ENCODE data around the gene MPRIP. TPM values are rescaled to one million over a fixed set of nuclear protein-coding genes. Genes with fewer than 3 reads are reported as not detected.
A peak's percentile ranks its signal among the peaks of the same experiment; 100 is the strongest.

Gene MPRIP
- total RNA-seq, 1 experiment from 2014 or later = 443 TPM

DNA sequence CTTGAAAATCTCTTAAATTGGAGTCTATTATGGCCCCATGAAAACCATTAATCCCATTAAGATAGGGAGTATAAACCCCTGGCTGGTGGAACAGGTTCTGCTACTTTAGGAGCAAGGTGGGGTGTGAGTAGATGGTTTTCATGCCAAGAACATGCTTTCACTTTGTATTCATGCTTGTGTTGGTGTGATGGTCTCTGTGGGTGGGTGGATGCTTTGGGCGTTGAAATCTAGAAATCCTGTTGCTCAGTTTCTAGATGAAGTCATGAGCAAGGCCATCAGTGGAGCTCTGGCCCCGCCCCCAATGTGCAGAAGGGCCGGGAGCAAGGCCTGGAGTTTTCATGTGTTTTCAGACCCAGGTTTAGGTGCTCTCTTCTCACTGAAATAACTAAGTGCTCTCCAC lies 143.8 kb downstream of the MPRIP start:
- Histone ChIP-seq H2AFZ (no peak overlapping the region), H3K9me2 (ENCODE audit: insufficient read depth) (no peaks in the 10 kb centered on the region), H3K4me2 (no peak overlapping the region), H3F3A (ENCODE audit: insufficient read depth, low read depth) (peaks cover 77% of the 10 kb centered on the region), H3K27ac (no peak overlapping the region), H3K4me1 (replicated peaks; ENCODE audit: insufficient read depth) (peaks cover 9% of the 10 kb centered on the region), H3K27me3 (ENCODE audit: insufficient read depth, low read depth) (no peaks in the 10 kb centered on the region), H3K36me3 (ENCODE audit: low read depth) (peaks cover 36% of the 10 kb centered on the region), H3K9me3 (ENCODE audit: insufficient read depth, low read depth) (no peaks in the 10 kb centered on the region), H3K79me2 (ENCODE audit: low read depth) (no peaks in the 10 kb centered on the region), H4K20me1 (ENCODE audit: insufficient read depth) (peaks cover 23% of the 10 kb centered on the region), H3K4me3 (no peak overlapping the region)
- peak; percentile 42 to 55 for DNase-seq
- intact Hi-C loops (cut with micrococcal nuclease; ENCODE audit: unreplicated experiment) = no loop called here
- POLR2A ChIA-PET (ENCODE audit: unreplicated experiment) = interaction anchor here (0.6 kb wide), 1 partner anchor 16 kb away, joined by 13 read pairs; no protein-coding TSS in a partner anchor
- CTCF ChIA-PET = no interaction called here
- no peak for TF ChIP-seq EZH2 (IDR thresholded peaks at IDR 0.05; ENCODE audit: low read depth)
- TF ChIP-seq, protein P1, sequence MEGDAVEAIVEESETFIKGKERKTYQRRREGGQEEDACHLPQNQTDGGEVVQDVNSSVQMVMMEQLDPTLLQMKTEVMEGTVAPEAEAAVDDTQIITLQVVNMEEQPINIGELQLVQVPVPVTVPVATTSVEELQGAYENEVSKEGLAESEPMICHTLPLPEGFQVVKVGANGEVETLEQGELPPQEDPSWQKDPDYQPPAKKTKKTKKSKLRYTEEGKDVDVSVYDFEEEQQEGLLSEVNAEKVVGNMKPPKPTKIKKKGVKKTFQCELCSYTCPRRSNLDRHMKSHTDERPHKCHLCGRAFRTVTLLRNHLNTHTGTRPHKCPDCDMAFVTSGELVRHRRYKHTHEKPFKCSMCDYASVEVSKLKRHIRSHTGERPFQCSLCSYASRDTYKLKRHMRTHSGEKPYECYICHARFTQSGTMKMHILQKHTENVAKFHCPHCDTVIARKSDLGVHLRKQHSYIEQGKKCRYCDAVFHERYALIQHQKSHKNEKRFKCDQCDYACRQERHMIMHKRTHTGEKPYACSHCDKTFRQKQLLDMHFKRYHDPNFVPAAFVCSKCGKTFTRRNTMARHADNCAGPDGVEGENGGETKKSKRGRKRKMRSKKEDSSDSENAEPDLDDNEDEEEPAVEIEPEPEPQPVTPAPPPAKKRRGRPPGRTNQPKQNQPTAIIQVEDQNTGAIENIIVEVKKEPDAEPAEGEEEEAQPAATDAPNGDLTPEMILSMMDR (conservative IDR thresholded peaks at IDR 0.05) = no peak
- BruUV-seq (replicated peaks) = no TSS peak

DNA sequence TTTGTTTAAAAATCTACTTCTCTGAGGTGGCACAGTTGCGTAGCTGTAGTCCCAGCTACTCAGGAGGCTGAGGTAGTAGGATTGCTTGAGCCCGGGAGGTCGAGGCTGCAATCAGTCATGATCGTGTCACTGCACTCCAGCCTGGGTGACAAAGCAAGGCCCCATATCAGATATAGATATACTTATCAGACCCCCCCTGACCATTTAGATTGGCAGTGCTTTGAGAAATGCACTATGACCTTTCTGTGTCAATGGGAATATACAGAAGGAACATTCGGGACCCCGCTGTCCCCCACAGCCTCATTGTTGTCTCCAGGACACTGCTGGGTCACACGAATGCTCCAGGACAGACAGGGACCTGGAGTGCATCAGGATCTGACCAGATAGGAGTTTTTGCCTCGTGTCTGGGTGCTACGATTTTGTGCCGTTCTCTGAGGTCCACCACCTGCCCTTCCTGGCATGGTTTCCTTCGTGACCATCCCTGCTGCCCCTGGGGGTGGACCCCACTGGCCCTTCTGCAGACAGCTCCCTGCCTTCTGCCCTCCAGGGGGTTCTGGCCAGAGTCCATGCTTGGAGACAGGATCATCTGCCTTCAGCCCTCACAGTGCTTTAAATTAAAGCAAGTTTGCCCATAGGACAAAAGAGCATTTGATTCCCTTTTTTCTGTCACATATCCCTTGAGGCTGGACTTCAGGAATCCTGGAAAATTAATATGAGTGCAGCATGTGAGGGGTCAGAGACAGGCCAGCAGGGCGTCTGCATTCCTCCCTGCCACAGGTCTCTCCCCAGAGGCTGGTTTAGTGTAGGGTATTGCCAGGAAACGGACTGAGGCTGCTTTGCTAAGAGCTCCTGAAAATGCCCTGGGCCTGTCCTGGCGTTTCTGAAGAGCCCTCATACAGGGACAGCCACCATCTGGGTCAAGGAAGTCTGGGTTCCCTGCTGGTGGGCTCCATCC lies 144.6 kb downstream of the MPRIP start:
- H3K9me2 ChIP-seq (ENCODE audit: insufficient read depth) = no peaks in the 10 kb centered on the region
- H3K36me3 ChIP-seq (ENCODE audit: low read depth) = peaks cover 36% of the 10 kb centered on the region
- CTCF ChIA-PET = no interaction called here
- H4K20me1 ChIP-seq (ENCODE audit: insufficient read depth) = peaks cover 21% of the 10 kb centered on the region
- no peaks in the 10 kb centered on the region for H3K79me2 ChIP-seq (ENCODE audit: low read depth)
- no peak for TF ChIP-seq EZH2 (IDR thresholded peaks at IDR 0.05; ENCODE audit: low read depth)
- TF ChIP-seq, protein P1 (conservative IDR thresholded peaks at IDR 0.05) = no peak
- no peaks in the 10 kb centered on the region for H3K9me3 ChIP-seq (ENCODE audit: insufficient read depth, low read depth)
- H3K27ac ChIP-seq = no peak overlapping the region
- H2AFZ ChIP-seq = no peak overlapping the region
- no peak overlapping the region for H3K4me2 ChIP-seq
- intact Hi-C loops (cut with micrococcal nuclease; ENCODE audit: unreplicated experiment) = no loop called here
- H3F3A ChIP-seq (ENCODE audit: insufficient read depth, low read depth) = peaks cover 79% of the 10 kb centered on the region
- no peak overlapping the region for H3K4me3 ChIP-seq
- H3K4me1 ChIP-seq (replicated peaks; ENCODE audit: insufficient read depth) = peaks cover 9% of the 10 kb centered on the region
- no peaks in the 10 kb centered on the region for H3K27me3 ChIP-seq (ENCODE audit: insufficient read depth, low read depth)
- POLR2A ChIA-PET (ENCODE audit: unreplicated experiment) = interaction anchor here (0.6 kb wide), 1 partner anchor 17 kb away, joined by 13 read pairs; no protein-coding TSS in a partner anchor
- no peak for DNase-seq
- TSS peak; percentile 2 for BruUV-seq (replicated peaks)

DNA sequence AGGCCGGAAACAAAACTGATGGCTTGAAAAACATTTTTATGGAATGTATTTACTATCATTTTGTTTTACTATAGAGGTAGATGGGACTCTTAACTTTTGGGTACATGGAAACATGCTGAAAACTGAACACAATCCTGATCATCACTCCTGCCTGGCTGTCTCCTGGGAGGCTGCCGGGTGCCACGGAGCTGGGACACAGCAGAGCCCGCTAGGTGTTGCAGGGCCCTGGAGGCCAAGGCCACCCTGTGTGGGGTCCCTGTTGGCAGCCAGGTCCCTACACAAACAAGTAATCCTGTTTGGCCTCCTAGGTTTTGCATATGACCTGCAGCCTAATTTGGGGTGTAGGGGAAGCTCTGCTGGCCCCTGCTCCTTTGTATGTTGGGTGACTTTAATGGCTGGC lies 146.3 kb downstream of the MPRIP start:
- Histone ChIP-seq H3K27me3 (ENCODE audit: insufficient read depth, low read depth) (no peaks in the 10 kb centered on the region), H3F3A (ENCODE audit: insufficient read depth, low read depth) (peaks cover 92% of the 10 kb centered on the region), H3K36me3 (ENCODE audit: low read depth) (peaks cover 32% of the 10 kb centered on the region), H3K27ac (no peak overlapping the region), H3K79me2 (ENCODE audit: low read depth) (no peaks in the 10 kb centered on the region), H4K20me1 (ENCODE audit: insufficient read depth) (peaks cover 11% of the 10 kb centered on the region; the same call in 1 of the 2 replicates), H3K4me3 (no peak overlapping the region), H2AFZ (no peak overlapping the region), H3K4me1 (replicated peaks; ENCODE audit: insufficient read depth) (peaks cover 9% of the 10 kb centered on the region), H3K9me2 (ENCODE audit: insufficient read depth) (no peaks in the 10 kb centered on the region), H3K9me3 (ENCODE audit: insufficient read depth, low read depth) (no peaks in the 10 kb centered on the region), H3K4me2 (no peak overlapping the region)
- TF ChIP-seq, protein P1 (conservative IDR thresholded peaks at IDR 0.05) = no peak
- TF ChIP-seq EZH2 (IDR thresholded peaks at IDR 0.05; ENCODE audit: low read depth) = no peak
- intact Hi-C loops (cut with micrococcal nuclease; ENCODE audit: unreplicated experiment) = no loop called here
- DNase-seq = no peak
- BruUV-seq (replicated peaks) = no TSS peak
- ChIA-PET CTCF (no interaction called here), POLR2A (ENCODE audit: unreplicated experiment) (interaction anchor here (0.7 kb wide), 1 partner anchor 24 kb away, joined by 17 read pairs; no protein-coding TSS in a partner anchor)

Measured in PC-9 (cell line).